Measurements from ENCODE around the gene APOL5.

DNA sequence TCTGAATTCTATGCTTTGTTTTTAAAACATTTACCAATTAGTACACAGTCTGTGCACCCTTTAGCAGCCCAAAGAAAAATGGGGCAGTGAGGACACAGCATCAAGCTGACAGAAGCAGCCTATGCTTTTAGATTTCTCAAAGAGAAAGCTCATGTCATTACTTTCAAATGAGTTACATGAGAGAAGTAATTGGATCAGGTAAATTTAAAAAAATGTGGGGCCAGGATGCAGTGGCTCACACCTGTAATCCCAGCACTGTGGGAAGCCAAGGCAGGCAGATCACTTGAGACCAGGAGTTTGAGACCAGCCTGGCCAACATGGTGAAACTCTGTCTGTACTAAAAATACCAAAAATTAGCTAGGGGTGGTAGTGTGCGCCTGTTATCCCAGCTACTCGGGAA is 57.7 kb downstream of the APOL5 start:
- no peak for TF ChIP-seq JUND (IDR thresholded peaks at IDR 0.05)
- TF ChIP-seq, protein P1, sequence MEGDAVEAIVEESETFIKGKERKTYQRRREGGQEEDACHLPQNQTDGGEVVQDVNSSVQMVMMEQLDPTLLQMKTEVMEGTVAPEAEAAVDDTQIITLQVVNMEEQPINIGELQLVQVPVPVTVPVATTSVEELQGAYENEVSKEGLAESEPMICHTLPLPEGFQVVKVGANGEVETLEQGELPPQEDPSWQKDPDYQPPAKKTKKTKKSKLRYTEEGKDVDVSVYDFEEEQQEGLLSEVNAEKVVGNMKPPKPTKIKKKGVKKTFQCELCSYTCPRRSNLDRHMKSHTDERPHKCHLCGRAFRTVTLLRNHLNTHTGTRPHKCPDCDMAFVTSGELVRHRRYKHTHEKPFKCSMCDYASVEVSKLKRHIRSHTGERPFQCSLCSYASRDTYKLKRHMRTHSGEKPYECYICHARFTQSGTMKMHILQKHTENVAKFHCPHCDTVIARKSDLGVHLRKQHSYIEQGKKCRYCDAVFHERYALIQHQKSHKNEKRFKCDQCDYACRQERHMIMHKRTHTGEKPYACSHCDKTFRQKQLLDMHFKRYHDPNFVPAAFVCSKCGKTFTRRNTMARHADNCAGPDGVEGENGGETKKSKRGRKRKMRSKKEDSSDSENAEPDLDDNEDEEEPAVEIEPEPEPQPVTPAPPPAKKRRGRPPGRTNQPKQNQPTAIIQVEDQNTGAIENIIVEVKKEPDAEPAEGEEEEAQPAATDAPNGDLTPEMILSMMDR (IDR thresholded peaks at IDR 0.05; ENCODE audit: low read depth, low read length, missing input control) = no peak
- no peak for TF ChIP-seq EGR1 (IDR thresholded peaks at IDR 0.05; ENCODE audit: low read depth in 2 of 2)
- no peak for TF ChIP-seq ZBTB33 (IDR thresholded peaks at IDR 0.05)
- no peak for TF ChIP-seq FOXA2 (IDR thresholded peaks at IDR 0.05)
- no peak for TF ChIP-seq GABPA (IDR thresholded peaks at IDR 0.05 in 1 of 2, conservative IDR thresholded peaks at IDR 0.05 in 1 of 2)
- TF ChIP-seq RAD21 (IDR thresholded peaks at IDR 0.05) = no peak
- TF ChIP-seq YY1 (IDR thresholded peaks at IDR 0.05) = no peak
